Activated CD8-positive, alpha-beta memory T cell treated with anti-CD3 and anti-CD28 coated beads for 24 hours (primary cell): Measurements from ENCODE around the gene ZFHX2.

ENCODE experiments used
- DNase-seq: peaks from one replicate; pipeline ENCODE4 v3.0.0-alpha.2; 2020

The ZFHX2 gene

GRCh38 chr14:23559010-23559925 lies 7.7 kb upstream of the ZFHX2 start:
- peak; percentile 84 for DNase-seq

- DNase-seq = no peak
These were observed 6.9 kb upstream of the ZFHX2 start for GRCh38 chr14:23558346-23559009.

GRCh38 chr14:23557946-23558345 lies 6.4 kb upstream of the ZFHX2 start:
- no peak for DNase-seq

GRCh38 chr14:23557521-23557920 lies 6.0 kb upstream of the ZFHX2 start:
- no peak for DNase-seq

GRCh38 chr14:23556700-23557440 lies 5.3 kb upstream of the ZFHX2 start:
- DNase-seq = no peak

GRCh38 chr14:23555882-23556699 lies 4.5 kb upstream of the ZFHX2 start, which contains the start of gene THTPA:
Gene THTPA (plus strand): TSS chr14:23556271. CDS start chr14:23556758, 487 bp downstream.
- DNase-seq = peak; percentile 96

- DNase-seq = no peak
These were observed 3.9 kb upstream of the ZFHX2 start for GRCh38 chr14:23555533-23555881.

GRCh38 chr14:23550812-23551265 lies 726 bp downstream of the ZFHX2 start:
- no peak for DNase-seq

- DNase-seq = no peak
These were observed 1.3 kb downstream of the ZFHX2 start for GRCh38 chr14:23550131-23550811.

GRCh38 chr14:23548351-23549318 lies 2.9 kb downstream of the ZFHX2 start:
- no peak for DNase-seq

- no peak for DNase-seq
These were observed 3.6 kb downstream of the ZFHX2 start for GRCh38 chr14:23547924-23548323.

- DNase-seq = no peak
These were observed 5.0 kb downstream of the ZFHX2 start for GRCh38 chr14:23546450-23547035.

GRCh38 chr14:23545740-23546365 lies 5.7 kb downstream of the ZFHX2 start:
- no peak for DNase-seq

- DNase-seq = no peak
These were observed 6.8 kb downstream of the ZFHX2 start for GRCh38 chr14:23544511-23545447.

- no peak for DNase-seq
These were observed 8.2 kb downstream of the ZFHX2 start for GRCh38 chr14:23543403-23543802.

GRCh38 chr14:23542261-23542660 lies 9.3 kb downstream of the ZFHX2 start:
- DNase-seq = no peak

- no peak for DNase-seq
These were observed 11.5 kb downstream of the ZFHX2 start for GRCh38 chr14:23540141-23540469.

GRCh38 chr14:23539248-23540140 lies 12.1 kb downstream of the ZFHX2 start:
- DNase-seq = no peak
